Endothelial cell of umbilical vein (primary cell): Measurements from ENCODE around the gene BANF2. TPM values are rescaled to one million over a fixed set of nuclear protein-coding genes. Genes with fewer than 3 reads are reported as not detected.

Experiments used
- BruUV-seq: library from RNA; stranded (reverse); fragments of 400-500 nt; replicated peaks from 2 replicates; lab custom pipeline; 2021; lab: Mats Ljungman, UMichigan
- CTCF ChIA-PET: fragments of 300-600, 350-600 bp; sonication (Branson Sonifier 250); formaldehyde crosslinking; loops from one replicate; lab custom pipeline; 2021; ENCODE audit warnings: antibody characterized with exemption, inconsistent platforms; lab: Charles Lee
- POLR2A ChIA-PET: fragments of 300-600, 350-600 bp; sonication (Branson Sonifier 250); formaldehyde crosslinking; loops from one replicate; lab custom pipeline; 2021; ENCODE audit warnings: antibody characterized with exemption, inconsistent platforms; lab: Charles Lee
- DNase-seq: peaks from one replicate; pipeline ENCODE4 v3.0.0-alpha.2; 2011; ENCODE audit warnings: low read depth, low spot score
- FAIRE-seq: peaks from 2 replicates; lab custom pipeline; 2011; peaks lifted over from hg19 to GRCh38; lab: Jason Lieb, UNC
- H2AFZ ChIP-seq: 2 replicates; pipeline ENCODE4 v1.6.0; 2012; ENCODE audit warnings: low read depth, low read length, control low read depth, inconsistent platforms
- H3K27ac ChIP-seq: 2 replicates; pipeline ENCODE4 v1.5.1; 2011; ENCODE audit warnings: low read depth, mild to moderate bottlenecking, control low read depth, low read length, moderate library complexity; ENCODE audit not compliant: insufficient read depth
- H3K27me3 ChIP-seq, 2 experiments: 2 replicates each; pipeline versions ENCODE4 v1.6.0 to v1.6.1; 2011; ENCODE audit warnings: low read length in 2 of 2, mixed read lengths in 1 of 2; ENCODE audit not compliant: control insufficient read depth in 2 of 2, insufficient read depth in 2 of 2
- H3K36me3 ChIP-seq, 2 experiments: 2 replicates in 1 of 2; 3 replicates in 1 of 2; pipeline ENCODE4 v1.5.1; 2011; ENCODE audit warnings: low read length in 2 of 2, mild to moderate bottlenecking in 1 of 2, moderate library complexity in 1 of 2; ENCODE audit not compliant: control insufficient read depth in 2 of 2, insufficient read depth in 2 of 2; ENCODE audit errors: extremely low read depth in 1 of 2
- H3K4me1 ChIP-seq: 3 replicates; pipeline ENCODE4 v1.5.1; 2011; ENCODE audit warnings: mild to moderate bottlenecking, low read length; ENCODE audit not compliant: control insufficient read depth, insufficient read depth; ENCODE audit errors: extremely low read depth
- H3K4me2 ChIP-seq: 2 replicates; pipeline ENCODE4 v1.6.1; 2011; ENCODE audit warnings: low read length, control low read depth, mixed read lengths; ENCODE audit not compliant: insufficient read depth
- H3K4me3 ChIP-seq, 3 experiments: fragments of 200-600 bp in 1 of 3; sonication (generic), shearing (Covaris generic) in 1 of 3; replicated peaks in 1 of 3; 2 replicates each; pipeline ENCODE4 v1.5.1; 2011 to 2016; ENCODE audit warnings: control low read depth in 3 of 3, low read length in 3 of 3, mild to moderate bottlenecking in 2 of 3, inconsistent platforms in 1 of 3, low read depth in 1 of 3, moderate library complexity in 1 of 3; ENCODE audit not compliant: insufficient read depth in 1 of 3
- H3K79me2 ChIP-seq: 2 replicates; pipeline ENCODE4 v1.6.0; 2012; ENCODE audit warnings: low read length, inconsistent platforms; ENCODE audit not compliant: control insufficient read depth, insufficient read depth
- H3K9ac ChIP-seq: replicated peaks from 2 replicates; pipeline ENCODE3; 2011; ENCODE audit warnings: low read length, control low read depth; ENCODE audit not compliant: insufficient read depth; ENCODE audit errors: extremely low read depth
- H3K9me1 ChIP-seq: replicated peaks from 3 replicates; pipeline ENCODE4 v1.6.0; 2011; ENCODE audit warnings: mild to moderate bottlenecking, low read length; ENCODE audit not compliant: control insufficient read depth, insufficient read depth; ENCODE audit errors: extremely low read depth
- H3K9me3 ChIP-seq: replicated peaks from 2 replicates; pipeline ENCODE4 v1.5.1; 2012; ENCODE audit warnings: low read length, inconsistent platforms; ENCODE audit not compliant: control insufficient read depth, insufficient read depth
- H4K20me1 ChIP-seq: replicated peaks from 2 replicates; pipeline ENCODE3; 2011; ENCODE audit warnings: mild to moderate bottlenecking, low read length; ENCODE audit not compliant: control insufficient read depth, insufficient read depth; ENCODE audit errors: extremely low read depth
- CTCF ChIP-seq, 2 donors: IDR thresholded peaks; 1 replicate in 1 of 2; 2 replicates in 1 of 2; pipeline ENCODE4 v1.5.1; 2011; ENCODE audit warnings: low read length in 2 of 2, mild to moderate bottlenecking in 2 of 2, moderate library complexity in 2 of 2, control low read depth in 1 of 2, inconsistent platforms in 1 of 2, low read depth in 1 of 2; ENCODE audit not compliant: insufficient read depth in 1 of 2; ENCODE audit errors: extremely low read depth in 1 of 2
- EZH2 ChIP-seq: IDR thresholded peaks from 2 replicates; pipeline ENCODE4 v1.6.1; 2012; ENCODE audit warnings: borderline replicate concordance, low read depth, mild to moderate bottlenecking, moderate library complexity, low read length, inconsistent platforms; ENCODE audit not compliant: severe bottlenecking
- FOS ChIP-seq: IDR thresholded peaks from 2 replicates; pipeline ENCODE4 v1.6.1; 2011; ENCODE audit warnings: mild to moderate bottlenecking, low read length, moderate library complexity, borderline replicate concordance; ENCODE audit not compliant: insufficient read depth
- GATA2 ChIP-seq: IDR thresholded peaks from 2 replicates; pipeline ENCODE4 v1.7.0; 2011; ENCODE audit warnings: low read depth, mild to moderate bottlenecking, moderate library complexity, mixed read lengths, low read length; ENCODE audit not compliant: insufficient read length, insufficient read depth
- JUN ChIP-seq: IDR thresholded peaks from 2 replicates; pipeline ENCODE4 v1.6.1; 2011; ENCODE audit warnings: borderline replicate concordance, low read depth; ENCODE audit not compliant: insufficient read length, insufficient read depth
- MAX ChIP-seq: IDR thresholded peaks from 2 replicates; pipeline ENCODE4 v1.6.1; 2011; ENCODE audit not compliant: insufficient read depth, insufficient read length
- MYC ChIP-seq: IDR thresholded peaks from one replicate; pipeline ENCODE4 v1.6.1; 2011; ENCODE audit warnings: mild to moderate bottlenecking, low read depth, low read length
- POLR2A ChIP-seq: IDR thresholded peaks from 2 replicates; pipeline ENCODE4 v1.6.1; 2012; ENCODE audit warnings: low read depth, mild to moderate bottlenecking, control low read depth, low read length
- POLR2AphosphoS5 ChIP-seq: IDR thresholded peaks from 2 replicates; pipeline ENCODE4 v1.6.1; 2012; ENCODE audit warnings: low read depth, mild to moderate bottlenecking, control low read depth, low read length, moderate library complexity; ENCODE audit not compliant: insufficient read depth
- dilution Hi-C: fragments of 300-500 bp; cut with MboI; formaldehyde crosslinking; loops from one replicate; pipeline ENCODE4 v1.15.0; 2019; ENCODE audit warnings: low sequenced_read_pairs; ENCODE audit not compliant: extremely low pct_ligation_motif_present
- intact Hi-C: fragments of 100-400 bp; cut with micrococcal nuclease; formaldehyde crosslinking; loops from one replicate; pipeline ENCODE4 v1.10.0; 2022
- polyA plus RNA-seq, 4 experiments: library from polyadenylated mRNA; depleted of rRNA in 3 of 4; stranded (reverse) in 3 of 4; unstranded in 1 of 4; fragments of >200 nt; gene quantifications; 2 replicates each; pipeline versions ENCODE4 v1.2.1 to v1.2.3, GENCODE V29; 2011 to 2012; ENCODE audit warnings: missing spikeins in 1 of 4
- total RNA-seq: library from RNA; stranded (reverse); gene quantifications from 2 replicates; pipeline ENCODE4 v1.2.3, GENCODE V29; 2021

Gene BANF2
- total and polyA plus RNA-seq, 2 donors (not counting 3 experiments of a cell fraction or from before 2014, with no cell fraction given), result not detected

- dilution Hi-C loops, result no loop called here
- FAIRE-seq (no peak), DNase-seq (no peak)
- H3K9me1 ChIP-seq, result no peaks in the 10 kb centered on the region
- peaks cover 72% of the 10 kb centered on the region for H3K79me2 ChIP-seq
- CTCF ChIA-PET, result interaction anchor here (1.0 to 4.1 kb wide), 6 partner anchors 9 to 274 kb away, joined by 3 to 28 read pairs (median 4); partner anchors contain the start of gene RRBP1
- no peaks in the 10 kb centered on the region for H3K9me3 ChIP-seq
- TF ChIP-seq FOS (no peak), JUN (no peak), GATA2 (no peak), CTCF (IDR thresholded peaks at IDR 0.05; ENCODE audit: extremely low read depth in 1 of 2, insufficient read depth in 1 of 2, low read depth in 1 of 2, low read length in 2 of 2) (no peak), EZH2 (no peak), MAX (no peak), MYC (no peak), POLR2A (no peak), POLR2AphosphoS5 (no peak)
- H3K4me1 ChIP-seq, result peaks cover 27% of the 10 kb centered on the region
- H2AFZ ChIP-seq, result no peak overlapping the region
- no peaks in the 10 kb centered on the region for H3K27me3 ChIP-seq
- peaks cover 3% of the 10 kb centered on the region in 2 experiments for H3K36me3 ChIP-seq
- no peak overlapping the region for H3K27ac ChIP-seq
- no TSS peak for BruUV-seq
- POLR2A ChIA-PET, result no interaction called here
- no peaks in the 10 kb centered on the region for H4K20me1 ChIP-seq
- no peak overlapping the region for H3K4me3 ChIP-seq
- H3K4me2 ChIP-seq, result no peak overlapping the region
- H3K9ac ChIP-seq, result no peak overlapping the region
- intact Hi-C loops, result no loop called here
Measured at GRCh38 chr20:17664025-17664633, 35.6 kb upstream of the BANF2 start.
